HTERT RPE-1 (cell line): ENCODE measurements around the gene NFATC1.

Experiments
- in situ Hi-C: fragments of 300-500 bp; cut with MboI; formaldehyde crosslinking; loops from 4 replicates; pipeline ENCODE4 v1.14.3; 2020; ENCODE audit warnings: low sequenced_read_pairs

NFATC1 gene

DNA sequence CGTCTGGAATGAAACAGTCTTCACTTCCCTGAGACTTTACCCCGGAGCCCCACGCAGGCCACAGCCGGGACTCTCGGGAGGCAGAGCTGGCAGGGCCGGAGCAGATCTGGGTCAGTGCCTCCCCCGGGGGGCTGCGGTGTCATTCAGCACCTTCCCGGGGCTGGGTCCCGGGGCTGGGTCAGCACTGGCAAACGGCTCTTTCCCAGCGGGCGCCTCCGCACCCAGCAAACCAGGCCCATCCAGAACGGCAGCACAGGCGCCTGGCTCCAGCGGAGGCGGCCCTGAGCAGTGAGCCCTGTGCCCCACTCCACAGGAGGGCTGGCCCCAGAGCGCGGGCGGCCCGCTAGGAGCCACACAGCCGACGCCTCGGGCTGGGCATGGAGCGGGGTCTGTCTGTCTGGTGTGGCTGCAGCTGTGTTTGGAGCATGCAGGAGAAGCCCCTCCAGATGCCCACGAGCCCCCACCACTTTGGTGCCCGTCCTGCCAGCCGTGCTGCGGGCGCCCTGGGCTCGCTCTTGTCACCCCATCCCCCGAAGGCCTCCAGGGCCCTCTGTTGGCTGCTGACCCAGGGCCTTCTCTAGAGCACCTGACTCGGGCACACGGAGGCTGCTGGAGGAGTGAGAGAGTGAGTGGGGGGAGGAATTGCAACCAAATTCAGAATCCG, 151.8 kb downstream of the NFATC1 start:
- in situ Hi-C loops: no loop called here

DNA sequence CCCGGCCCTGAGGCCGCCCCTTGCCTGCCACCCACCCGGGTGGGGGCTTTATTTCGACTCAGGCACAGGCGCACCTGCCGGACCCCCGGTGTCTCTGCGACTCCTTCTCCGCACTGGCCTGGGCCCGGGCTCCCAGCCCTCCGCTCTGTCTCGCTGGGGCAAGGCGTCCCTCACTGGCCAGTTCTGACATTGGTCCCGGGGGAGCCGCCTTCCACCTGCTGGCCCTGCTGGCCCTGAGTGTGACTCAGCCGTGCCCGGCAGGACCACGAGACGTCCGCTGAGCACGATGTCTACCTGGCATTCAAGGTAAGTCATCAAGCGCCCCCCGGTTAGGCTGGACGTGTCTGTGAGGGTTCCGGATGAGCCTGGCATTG, 152.3 kb downstream of the NFATC1 start:
- in situ Hi-C loops: no loop called here

DNA sequence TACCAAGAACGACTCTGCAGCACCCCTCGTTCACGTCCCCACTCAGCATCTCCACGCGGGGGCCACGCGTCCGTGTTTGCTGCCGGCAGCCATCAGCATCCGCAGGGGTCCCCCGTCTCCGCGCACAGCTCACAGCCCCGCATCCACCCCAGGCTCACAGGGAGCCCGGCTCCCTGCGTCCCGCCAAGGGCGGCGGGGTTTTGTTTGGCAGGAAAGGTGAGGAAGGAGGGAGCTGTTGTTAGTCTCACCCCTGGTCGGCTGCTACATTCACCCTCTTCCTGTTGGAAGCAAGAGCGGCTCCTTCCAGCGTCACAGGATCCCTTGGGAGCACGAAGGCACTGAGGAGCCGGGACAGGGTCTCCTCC, 152.9 kb downstream of the NFATC1 start:
- in situ Hi-C loops: no loop called here

DNA sequence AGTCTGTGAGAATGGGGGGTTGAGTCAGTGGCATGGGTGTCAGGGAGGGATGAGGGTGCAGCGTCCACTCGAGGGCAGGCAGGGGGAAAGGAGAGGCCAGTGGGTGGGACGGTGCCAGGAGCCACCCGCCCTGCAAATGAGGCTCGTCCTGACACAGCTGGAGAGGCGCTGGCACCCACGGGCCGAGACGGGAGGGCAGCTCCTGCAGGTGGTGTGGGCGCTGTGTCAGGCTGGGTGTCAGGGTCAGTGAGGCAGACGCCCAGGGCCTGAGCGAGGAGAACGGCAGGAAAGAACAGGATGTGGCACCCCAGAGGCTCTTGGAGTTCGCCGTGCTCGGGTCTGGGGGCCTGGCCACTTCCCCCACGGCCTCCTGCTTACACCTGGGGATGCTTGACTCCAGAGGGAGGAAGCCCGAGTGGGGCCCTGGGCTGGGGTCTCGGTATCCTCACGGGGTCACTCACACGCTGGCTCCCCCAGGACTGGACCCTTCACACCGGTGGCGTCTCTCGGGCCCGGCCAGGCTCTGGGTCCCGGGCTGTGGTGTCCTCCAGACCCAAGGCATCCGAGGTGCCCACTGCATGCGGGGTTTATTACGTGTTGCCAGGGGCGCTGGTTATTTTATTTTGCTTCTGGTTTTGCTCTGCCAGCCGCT, 153.4 kb downstream of the NFATC1 start:
- in situ Hi-C loops: no loop called here

DNA sequence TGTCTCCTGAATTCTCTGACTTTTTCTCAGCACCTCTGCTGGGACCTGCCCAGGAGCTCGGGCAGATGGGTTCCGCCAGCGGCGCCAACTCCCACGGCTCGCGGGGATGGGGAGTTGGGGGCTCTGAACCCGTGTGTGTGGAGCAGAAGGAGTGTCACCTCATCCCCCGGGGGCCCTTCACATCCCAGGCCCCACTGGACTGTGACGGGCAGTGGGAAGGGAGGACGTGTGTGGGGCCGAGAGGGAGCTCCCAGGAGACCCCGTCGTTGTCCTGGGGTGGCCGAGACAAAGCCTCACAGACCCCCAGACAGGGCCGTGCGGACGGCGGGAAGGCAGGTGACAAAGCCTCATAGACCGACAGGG, 153.9 kb downstream of the NFATC1 start:
- in situ Hi-C loops: no loop called here

DNA sequence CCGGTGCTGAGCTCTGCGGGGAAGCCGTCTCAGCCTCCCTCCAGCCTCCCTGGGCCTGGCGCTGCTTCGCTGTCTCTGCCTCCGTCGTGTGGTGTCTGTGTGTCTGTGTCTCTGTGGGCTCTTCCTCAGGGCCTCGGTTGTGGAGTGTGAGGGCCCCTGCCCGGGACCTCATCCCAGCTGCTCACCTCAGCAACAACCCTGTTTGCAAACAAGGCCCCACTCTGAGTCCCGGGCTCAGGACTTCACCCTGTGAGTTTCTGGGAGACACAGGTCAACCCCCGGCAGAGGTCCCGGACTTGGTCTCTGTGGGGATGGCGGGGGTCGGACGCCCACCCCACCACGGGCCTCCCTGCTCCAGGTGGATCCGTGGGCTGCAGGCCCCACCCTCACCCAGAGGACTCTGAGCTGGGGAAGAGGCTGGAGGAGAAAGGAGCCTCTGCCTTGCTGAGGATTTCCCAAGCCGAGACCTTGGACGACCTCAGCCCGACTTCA, 156.5 kb downstream of the NFATC1 start:
- in situ Hi-C loops: no loop called here

DNA sequence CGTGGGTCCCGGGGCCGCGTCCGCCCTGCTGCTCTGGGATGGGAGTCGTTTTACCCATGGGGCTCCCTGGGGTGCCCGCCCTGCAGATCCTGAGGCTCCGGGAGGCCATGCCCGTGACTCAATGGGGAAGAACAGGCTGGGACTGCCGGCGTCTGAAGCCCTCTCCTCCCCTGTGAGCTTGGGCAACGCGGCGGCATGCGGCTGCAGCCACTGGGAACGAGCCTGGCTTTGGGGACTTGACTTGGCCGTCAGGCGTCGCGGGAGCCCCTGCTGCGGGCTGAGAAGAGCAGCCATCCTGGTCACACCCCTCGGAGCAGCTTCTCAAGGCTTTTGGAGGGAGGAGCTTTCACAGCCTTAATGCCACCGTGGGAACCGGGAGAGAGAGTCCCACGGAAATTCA, 157.0 kb downstream of the NFATC1 start:
- in situ Hi-C loops: no loop called here

DNA sequence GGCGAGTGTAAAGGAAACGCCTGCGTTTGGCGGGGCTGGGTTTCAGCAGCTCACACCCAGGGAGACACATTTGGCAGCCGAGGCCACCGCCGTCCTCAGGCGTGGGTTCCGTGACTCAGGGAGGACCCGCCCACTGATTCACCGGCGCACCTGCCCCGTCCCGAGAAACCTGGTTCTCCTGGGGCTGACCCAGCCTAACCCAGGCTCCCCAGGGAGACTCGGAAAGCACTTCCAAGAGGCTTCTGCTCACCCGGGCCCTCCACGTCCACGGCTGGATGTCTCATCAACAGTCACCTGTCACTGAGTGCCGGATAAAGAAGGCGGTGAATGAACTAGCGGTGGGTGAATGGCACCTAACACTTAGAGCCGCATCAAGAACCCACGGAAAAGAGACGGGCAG, 157.4 kb downstream of the NFATC1 start:
- in situ Hi-C loops: no loop called here

DNA sequence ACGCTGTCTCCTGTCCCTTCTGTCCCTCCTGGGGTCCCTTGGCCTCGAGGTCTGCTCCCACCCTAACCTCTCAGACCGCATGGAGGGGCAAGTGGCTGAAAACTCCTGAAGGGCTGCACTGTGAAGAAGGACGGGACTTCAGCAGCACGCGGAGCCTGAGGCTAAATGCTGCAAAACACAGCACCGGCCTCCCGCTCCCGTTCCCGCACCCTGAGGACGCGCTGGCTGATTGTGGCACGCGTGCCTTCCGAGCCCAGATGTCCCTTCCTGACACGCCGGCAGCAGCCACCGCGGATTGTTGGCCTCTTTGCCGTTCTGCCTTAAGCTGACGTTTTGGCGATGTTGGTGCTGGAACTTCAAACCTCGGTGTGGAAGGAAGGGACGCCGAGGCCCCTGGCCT, 158.0 kb downstream of the NFATC1 start:
- in situ Hi-C loops: no loop called here

DNA sequence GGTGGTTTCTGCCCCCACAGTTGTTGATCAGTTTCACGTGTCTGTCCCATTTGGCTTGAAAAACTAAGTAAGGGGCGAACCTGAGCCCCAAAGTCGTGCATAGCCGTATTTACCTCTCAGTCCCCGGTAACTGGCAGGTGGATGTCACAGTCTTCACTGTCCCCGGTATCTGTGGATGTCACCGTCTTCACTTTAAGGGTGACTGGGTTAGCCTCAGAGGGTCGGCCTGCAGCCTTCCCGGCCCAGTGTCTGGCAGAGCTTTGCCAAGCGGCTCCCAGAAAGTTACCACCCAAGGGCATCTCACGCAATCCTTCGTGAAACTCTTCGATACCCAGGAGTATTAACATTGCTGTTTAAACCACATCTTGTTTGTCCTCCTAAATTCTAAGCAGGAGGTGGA, 158.6 kb downstream of the NFATC1 start:
- in situ Hi-C loops: no loop called here

DNA sequence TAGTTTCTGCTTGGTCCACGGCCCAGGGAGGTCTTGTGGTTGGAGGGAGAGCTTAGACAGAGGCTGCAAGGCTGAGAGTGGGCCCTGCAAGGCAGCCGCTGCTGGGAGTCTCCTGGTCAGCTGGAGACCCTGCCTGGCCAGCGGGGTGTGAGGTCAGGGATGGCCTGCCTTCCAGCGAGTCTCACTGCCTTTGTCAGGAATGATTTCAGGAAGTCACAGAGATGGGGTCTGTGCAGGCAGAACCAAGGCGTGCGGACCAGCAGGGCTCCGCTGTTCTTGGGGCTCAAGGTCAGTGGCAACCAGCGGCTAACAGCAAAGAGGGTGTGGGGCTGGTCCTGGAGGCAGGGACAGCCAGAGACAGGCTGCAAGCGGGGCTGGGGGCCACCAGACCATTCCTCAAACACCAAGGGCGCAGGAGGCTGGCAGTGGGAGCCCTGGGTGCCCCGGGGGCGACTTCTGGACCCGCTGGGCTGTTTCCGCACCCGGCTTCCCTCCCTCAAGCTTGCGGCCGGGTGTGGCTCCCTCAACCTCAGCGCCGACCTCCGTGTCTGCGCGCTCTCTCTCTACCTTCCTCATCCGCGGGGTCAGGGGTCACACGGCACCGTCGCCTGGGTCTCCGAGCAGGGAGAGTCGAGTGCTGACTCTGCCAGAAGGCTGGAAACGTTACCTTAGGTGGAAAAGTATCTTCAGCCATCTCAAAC, 159.4 kb downstream of the NFATC1 start:
- in situ Hi-C loops: no loop called here

DNA sequence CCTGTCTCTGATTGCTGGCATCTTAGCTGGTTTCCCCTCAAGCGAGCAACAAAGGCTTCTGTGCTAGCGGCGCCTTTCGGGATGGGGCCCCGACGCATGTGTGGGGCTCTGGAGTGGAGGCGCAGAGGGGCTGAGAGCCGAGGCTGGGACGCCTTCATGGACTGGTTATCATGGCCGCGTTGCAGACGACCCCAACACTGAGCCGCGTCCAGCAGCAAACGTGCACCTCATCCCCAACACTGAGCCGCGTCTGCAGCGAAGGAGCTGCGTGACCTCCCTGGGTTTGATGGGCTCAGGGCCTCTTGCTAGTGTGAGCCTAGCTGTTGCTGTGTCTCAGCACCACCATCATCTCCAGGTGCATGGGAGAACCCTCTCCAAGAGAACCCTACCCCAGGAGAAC, 160.2 kb downstream of the NFATC1 start:
- in situ Hi-C loops: no loop called here

DNA sequence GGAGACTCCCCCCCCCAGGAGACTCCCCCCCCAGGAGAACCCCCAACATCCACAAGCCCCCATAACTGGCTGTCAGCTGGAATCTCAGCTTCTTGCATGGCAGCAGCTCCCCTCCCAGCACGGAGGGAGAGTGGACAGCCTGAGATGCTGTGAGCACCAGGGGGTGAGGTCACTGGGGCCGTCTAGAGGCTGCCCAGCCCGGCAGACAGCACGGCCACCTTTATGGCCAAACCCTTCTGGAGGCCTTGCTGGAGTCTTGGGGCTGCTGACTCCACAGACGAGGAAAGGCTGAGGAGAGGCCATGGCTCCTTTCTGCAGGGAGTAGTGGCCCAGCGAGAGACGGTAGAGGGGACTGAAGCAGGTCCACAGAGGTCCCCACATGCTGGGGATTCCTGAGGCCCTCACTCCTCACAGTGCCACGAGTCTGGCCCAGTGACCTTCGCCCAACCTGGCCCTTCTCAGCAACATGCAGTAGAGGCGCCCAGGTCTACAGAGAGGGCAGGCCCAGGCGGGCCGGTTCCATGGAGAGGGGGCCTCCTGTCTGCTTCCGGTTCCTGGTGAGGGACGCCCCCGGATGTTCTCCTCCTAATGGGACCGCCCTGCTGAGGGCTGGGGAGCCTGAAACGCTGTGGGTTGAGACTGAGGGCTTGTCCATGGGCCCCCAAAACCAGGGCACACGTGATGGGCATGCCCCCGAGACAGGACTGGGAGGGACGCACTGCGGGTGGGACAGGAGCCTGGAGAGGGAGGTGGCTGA, 161.3 kb downstream of the NFATC1 start:
- in situ Hi-C loops: no loop called here

DNA sequence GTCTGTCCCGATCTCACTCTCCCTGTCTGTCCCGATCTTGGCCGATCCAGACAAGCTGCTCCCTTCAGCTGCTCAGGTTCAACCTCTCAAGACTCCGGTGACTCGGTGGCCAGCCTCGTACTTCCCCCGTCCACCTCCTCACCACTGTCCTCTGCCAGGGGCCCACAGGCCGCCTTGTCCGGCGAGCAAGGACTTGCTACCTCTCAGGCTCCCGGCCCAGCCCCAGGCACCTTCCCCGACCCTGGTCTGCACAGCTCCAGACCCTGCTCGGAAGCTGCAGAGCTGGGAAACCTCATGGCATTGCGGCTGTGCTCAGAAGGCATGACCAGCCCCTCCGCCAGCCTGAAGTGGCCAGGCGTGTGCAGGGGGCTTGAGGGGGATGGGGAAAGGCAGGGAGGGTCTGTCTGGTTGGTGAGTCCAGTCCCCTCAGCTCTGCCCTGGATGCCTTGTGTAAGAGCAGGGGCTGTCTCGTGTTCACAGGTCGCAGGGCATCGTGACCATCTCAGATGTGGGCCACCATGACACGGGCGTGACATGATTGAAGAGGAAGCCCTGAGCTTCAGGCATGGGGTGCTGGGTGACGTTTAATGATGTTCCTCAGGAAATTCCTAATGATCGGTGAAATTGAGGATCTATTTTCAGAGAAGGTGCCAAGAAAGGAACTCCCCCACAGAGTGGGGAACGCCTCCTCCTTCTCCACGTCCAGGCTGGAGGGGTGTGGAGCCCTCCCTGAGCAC, 162.6 kb downstream of the NFATC1 start:
- in situ Hi-C loops: no loop called here

DNA sequence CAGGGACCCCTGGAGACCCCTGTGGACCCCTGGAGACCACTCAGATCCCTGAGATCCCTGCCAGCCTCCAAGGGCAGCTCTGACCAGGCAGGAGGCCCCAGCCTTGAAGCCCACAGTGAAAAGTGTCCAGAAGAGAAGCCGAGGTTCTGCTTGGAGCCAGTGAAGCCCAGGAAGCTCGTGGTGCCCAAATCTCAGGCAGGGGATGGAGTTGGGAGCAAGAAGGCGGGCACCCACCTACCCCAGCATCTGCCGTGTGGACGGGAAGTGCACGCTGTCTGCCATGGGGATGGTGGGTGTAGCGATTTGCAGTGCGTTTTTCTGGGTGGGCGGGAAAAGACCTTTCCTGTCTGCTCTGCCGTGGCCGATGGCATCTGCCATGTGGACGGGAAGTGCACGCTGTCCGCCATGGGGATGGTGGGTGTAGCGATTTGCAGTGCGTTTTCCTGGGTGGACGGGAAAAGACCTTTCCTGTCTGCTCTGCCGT, 163.2 kb downstream of the NFATC1 start:
- in situ Hi-C loops: no loop called here

DNA sequence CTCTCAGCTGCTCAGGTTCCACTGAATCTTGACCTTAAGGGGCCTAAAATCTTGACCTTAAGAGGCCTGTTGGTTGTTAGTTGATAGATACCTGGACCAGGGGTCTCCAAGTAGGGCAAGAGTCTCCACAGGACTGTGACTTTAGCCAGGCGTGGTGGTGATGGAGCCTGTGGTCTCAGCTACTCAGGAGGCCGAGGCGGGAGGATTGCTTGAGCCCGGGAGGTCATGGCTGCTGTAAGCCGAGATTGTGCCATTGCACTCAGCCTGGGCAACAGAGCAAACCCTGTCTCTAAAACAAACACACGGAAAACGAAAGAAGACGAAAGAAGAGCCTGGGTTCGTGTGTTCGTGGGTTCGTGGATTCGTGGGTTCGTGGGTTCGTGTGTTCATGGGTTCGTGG, 163.7 kb downstream of the NFATC1 start:
- in situ Hi-C loops: no loop called here

DNA sequence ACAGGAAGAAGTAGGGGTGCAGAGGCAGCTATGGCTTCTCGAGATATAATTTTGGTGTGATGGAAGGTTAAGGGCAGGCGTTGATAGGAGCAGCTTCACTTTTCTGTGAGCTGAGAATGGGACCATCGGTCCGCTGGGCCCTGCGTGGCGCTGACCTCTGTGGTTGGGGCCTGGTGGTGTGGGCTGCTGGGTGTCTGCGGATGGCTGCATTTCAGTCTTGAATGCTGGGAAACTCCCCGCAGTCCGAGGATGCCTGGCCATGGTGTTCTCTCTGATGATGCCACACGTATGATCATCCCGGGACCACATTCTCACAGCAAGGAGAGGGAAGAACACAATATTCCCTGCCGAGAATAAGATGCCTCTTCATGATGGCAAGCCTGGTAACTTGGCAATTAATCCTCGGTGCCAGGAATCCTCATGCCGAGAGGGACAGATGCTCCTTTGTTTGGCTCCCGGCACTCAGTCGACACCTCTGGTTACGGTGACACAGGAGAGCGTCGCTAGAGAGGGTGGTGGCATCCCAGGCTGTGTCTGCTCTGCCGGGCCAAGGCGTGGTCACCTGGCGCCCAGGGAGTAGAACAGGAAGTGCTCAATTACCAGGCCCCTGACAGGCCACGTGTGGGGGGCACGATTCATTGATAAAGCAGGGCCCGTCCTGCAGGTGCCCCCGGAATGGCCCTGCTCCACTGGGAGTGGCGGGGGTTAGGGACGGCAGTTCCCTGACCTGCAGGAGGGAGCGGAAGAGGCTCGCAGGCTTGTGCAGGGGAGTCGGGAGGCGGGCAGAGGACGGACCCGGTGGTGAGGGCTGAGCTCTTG, 164.5 kb downstream of the NFATC1 start:
- in situ Hi-C loops: no loop called here

DNA sequence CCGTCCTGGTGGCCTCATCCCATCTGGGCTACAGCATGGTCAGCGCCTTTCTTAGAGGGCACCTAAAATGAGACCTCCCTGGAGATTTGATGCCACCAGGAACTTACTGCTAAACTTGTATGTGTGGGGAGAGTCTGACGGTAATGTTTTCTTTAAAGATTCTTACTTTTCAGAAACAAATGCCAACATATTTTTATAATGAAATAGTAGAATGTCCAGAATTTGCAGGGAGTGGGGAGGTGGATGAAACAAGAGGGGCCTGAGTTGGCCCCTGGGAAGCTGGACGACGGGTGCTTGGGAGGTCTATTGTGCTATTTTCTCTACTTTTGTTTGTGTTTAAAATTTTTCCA, 165.1 kb downstream of the NFATC1 start:
- in situ Hi-C loops: no loop called here

DNA sequence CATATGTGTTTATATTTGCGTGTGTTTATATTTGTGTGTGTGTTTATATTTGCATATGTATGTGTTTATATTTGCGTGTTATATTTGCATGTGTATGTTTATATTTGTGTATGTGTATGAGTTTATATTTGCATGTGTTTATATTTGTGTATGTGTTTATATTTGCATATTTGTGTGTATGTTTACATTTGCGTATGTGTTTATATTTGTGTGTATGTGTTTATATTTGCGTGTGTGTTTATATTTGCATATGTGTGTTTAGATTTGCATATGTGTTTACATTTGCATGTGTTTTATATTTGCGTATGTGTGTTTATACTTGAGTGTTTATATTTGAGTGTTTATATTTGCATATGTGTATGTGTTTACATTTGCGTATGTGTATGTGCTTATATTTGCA, 168.2 kb downstream of the NFATC1 start:
- in situ Hi-C loops: no loop called here

DNA sequence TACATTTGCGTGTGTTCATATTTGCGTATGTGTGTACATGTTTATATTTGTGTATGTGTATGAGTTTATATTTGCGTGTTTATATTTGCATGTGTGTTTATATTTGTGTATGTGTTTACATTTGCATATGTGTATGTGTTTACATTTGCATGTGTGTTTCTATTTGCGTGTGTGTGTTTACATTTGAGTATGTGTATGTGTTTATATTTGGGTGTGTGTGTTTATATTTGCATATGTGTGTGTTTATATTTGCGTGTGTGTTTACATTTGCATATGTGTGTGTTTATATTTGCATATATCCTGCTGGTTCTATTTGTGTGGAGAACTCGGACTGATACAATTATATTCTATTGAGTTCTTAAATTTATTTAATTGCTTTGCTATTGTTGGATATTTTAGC, 168.7 kb downstream of the NFATC1 start:
- in situ Hi-C loops: no loop called here
